ENCODE data around the gene NEDD4L.

Gene NEDD4L

GRCh38 chr18:58360324-58360723, 316.3 kb downstream of the NEDD4L start:
- POLR2A ChIA-PET, result no interaction called here

GRCh38 chr18:58361212-58361611, 317.2 kb downstream of the NEDD4L start:
- ChIA-PET CTCF (interaction anchor here (0.7 to 0.9 kb wide), 2 partner anchors 22 to 25 kb away, joined by 3 to 4 read pairs; no protein-coding TSS in a partner anchor), POLR2A (no interaction called here)
- no peak for DNase-seq (ENCODE audit: extremely low spot score)
- no peak for TF ChIP-seq SUZ12 (IDR thresholded peaks at IDR 0.05)

More at GRCh38 chr18:58360324-58360723, 316.3 kb downstream of the NEDD4L start:
- CTCF ChIA-PET, result interaction anchor here (0.7 to 0.9 kb wide), 2 partner anchors 23 to 24 kb away, joined by 3 to 4 read pairs; no protein-coding TSS in a partner anchor
- no peak for DNase-seq (ENCODE audit: extremely low spot score)
- TF ChIP-seq NFRKB (IDR thresholded peaks at IDR 0.05) (no peak), BHLHE40 (IDR thresholded peaks at IDR 0.05; ENCODE audit: borderline replicate concordance) (no peak)

GRCh38 chr18:58362027-58362575, 318.1 kb downstream of the NEDD4L start:
- ChIA-PET CTCF (interaction anchor here (1.0 kb wide), 1 partner anchor 27 kb away, joined by 3 read pairs; no protein-coding TSS in a partner anchor), POLR2A (no interaction called here)
- TF ChIP-seq CTBP1 (IDR thresholded peaks at IDR 0.05; ENCODE audit: borderline replicate concordance) (no peak), HDGF (IDR thresholded peaks at IDR 0.05; ENCODE audit: borderline replicate concordance) (no peak), SP1 (IDR thresholded peaks at IDR 0.05) (no peak), FOXA1 (IDR thresholded peaks at IDR 0.05) (no peak), BHLHE40 (IDR thresholded peaks at IDR 0.05; ENCODE audit: borderline replicate concordance) (no peak), PKNOX1 (IDR thresholded peaks at IDR 0.05) (no peak), ZNF384 (IDR thresholded peaks at IDR 0.05) (no peak), LEF1 (IDR thresholded peaks at IDR 0.05; ENCODE audit: borderline replicate concordance) (no peak), SUZ12 (IDR thresholded peaks at IDR 0.05) (no peak), TARDBP (IDR thresholded peaks at IDR 0.05) (no peak), L3MBTL2 (conservative IDR thresholded peaks at IDR 0.05) (no peak), ELF4 (IDR thresholded peaks at IDR 0.05) (no peak), NFRKB (IDR thresholded peaks at IDR 0.05) (no peak), ARNT (IDR thresholded peaks at IDR 0.05) (no peak), FOXM1 (IDR thresholded peaks at IDR 0.05; ENCODE audit: borderline replicate concordance) (no peak), FOXK2 (IDR thresholded peaks at IDR 0.05) (no peak)
- DNase-seq (ENCODE audit: extremely low spot score), result no peak

- ChIA-PET CTCF (no interaction called here), POLR2A (no interaction called here)
- TF ChIP-seq FOXM1 (IDR thresholded peaks at IDR 0.05; ENCODE audit: borderline replicate concordance) (no peak), L3MBTL2 (conservative IDR thresholded peaks at IDR 0.05) (no peak), PKNOX1 (IDR thresholded peaks at IDR 0.05) (no peak), TARDBP (IDR thresholded peaks at IDR 0.05) (no peak), ELF4 (IDR thresholded peaks at IDR 0.05) (no peak), SP1 (IDR thresholded peaks at IDR 0.05) (no peak), ARNT (IDR thresholded peaks at IDR 0.05) (no peak), CTBP1 (IDR thresholded peaks at IDR 0.05; ENCODE audit: borderline replicate concordance) (no peak), ZNF384 (IDR thresholded peaks at IDR 0.05) (no peak), FOXA1 (IDR thresholded peaks at IDR 0.05) (no peak), BHLHE40 (IDR thresholded peaks at IDR 0.05; ENCODE audit: borderline replicate concordance) (no peak), SUZ12 (IDR thresholded peaks at IDR 0.05) (no peak), HDGF (IDR thresholded peaks at IDR 0.05; ENCODE audit: borderline replicate concordance) (no peak), FOXK2 (IDR thresholded peaks at IDR 0.05) (no peak), NFRKB (IDR thresholded peaks at IDR 0.05) (no peak), LEF1 (IDR thresholded peaks at IDR 0.05; ENCODE audit: borderline replicate concordance) (no peak)
- no peak for DNase-seq (ENCODE audit: extremely low spot score)
These were observed 318.8 kb downstream of the NEDD4L start for GRCh38 chr18:58362829-58363271.

GRCh38 chr18:58363767-58364540, 319.9 kb downstream of the NEDD4L start:
- POLR2A ChIA-PET, result no interaction called here
- DNase-seq (ENCODE audit: extremely low spot score), result no peak
- CTCF ChIA-PET, result no interaction called here
- TF ChIP-seq PKNOX1 (IDR thresholded peaks at IDR 0.05) (no peak), ELF4 (IDR thresholded peaks at IDR 0.05) (no peak), BHLHE40 (IDR thresholded peaks at IDR 0.05; ENCODE audit: borderline replicate concordance) (no peak), FOXK2 (IDR thresholded peaks at IDR 0.05) (no peak), TARDBP (IDR thresholded peaks at IDR 0.05) (no peak), CTBP1 (IDR thresholded peaks at IDR 0.05; ENCODE audit: borderline replicate concordance) (no peak), FOXM1 (IDR thresholded peaks at IDR 0.05; ENCODE audit: borderline replicate concordance) (no peak), SUZ12 (IDR thresholded peaks at IDR 0.05) (no peak)

GRCh38 chr18:58364876-58365528, 321.0 kb downstream of the NEDD4L start:
- CTCF ChIA-PET, result no interaction called here
- POLR2A ChIA-PET, result no interaction called here
- no peak for TF ChIP-seq ZNF384 (IDR thresholded peaks at IDR 0.05)
- no peak for TF ChIP-seq HDGF (IDR thresholded peaks at IDR 0.05; ENCODE audit: borderline replicate concordance)
- TF ChIP-seq ARNT (IDR thresholded peaks at IDR 0.05), result no peak
- TF ChIP-seq SUZ12 (IDR thresholded peaks at IDR 0.05), result no peak
- no peak for TF ChIP-seq FOXA1 (IDR thresholded peaks at IDR 0.05)
- TF ChIP-seq ELF4 (IDR thresholded peaks at IDR 0.05), result no peak
- TF ChIP-seq NFRKB (IDR thresholded peaks at IDR 0.05), result no peak
- no peak for TF ChIP-seq TARDBP (IDR thresholded peaks at IDR 0.05)
- TF ChIP-seq LEF1 (IDR thresholded peaks at IDR 0.05; ENCODE audit: borderline replicate concordance), result no peak
- TF ChIP-seq L3MBTL2 (conservative IDR thresholded peaks at IDR 0.05), result no peak
- no peak for TF ChIP-seq BHLHE40 (IDR thresholded peaks at IDR 0.05; ENCODE audit: borderline replicate concordance)
- no peak for TF ChIP-seq FOXM1 (IDR thresholded peaks at IDR 0.05; ENCODE audit: borderline replicate concordance)
- no peak for TF ChIP-seq FOXK2 (IDR thresholded peaks at IDR 0.05)
- no peak for TF ChIP-seq PKNOX1 (IDR thresholded peaks at IDR 0.05)
- no peak for TF ChIP-seq CTBP1 (IDR thresholded peaks at IDR 0.05; ENCODE audit: borderline replicate concordance)
- TF ChIP-seq SP1 (IDR thresholded peaks at IDR 0.05), result no peak
- DNase-seq (ENCODE audit: extremely low spot score), result no peak
